Fibroblast of villous mesenchyme (primary cell): ENCODE measurements around the gene MTG1. TPM values are rescaled to one million over a fixed set of nuclear protein-coding genes. Genes with fewer than 3 reads are reported as not detected.

Source experiments
- DNase-seq: peaks from one replicate; pipeline ENCODE4 v3.0.0-alpha.2; 2010; ENCODE audit warnings: low read depth
- H3K4me3 ChIP-seq: 2 replicates; pipeline ENCODE4 v1.5.1; 2011; ENCODE audit warnings: low read depth, mild to moderate bottlenecking, low read length
- CTCF ChIP-seq: IDR thresholded peaks from 2 replicates; pipeline ENCODE4 v1.5.1; 2012; ENCODE audit warnings: low read depth, mild to moderate bottlenecking, low read length; ENCODE audit not compliant: insufficient read depth
- total RNA-seq: library from RNA; depleted of rRNA; stranded (reverse); fragments of >200 nt; gene quantifications from 2 replicates; pipeline ENCODE4 v1.2.3, GENCODE V29; 2012

Gene MTG1
- total RNA-seq, 1 donor = 22.5 TPM

GRCh38 chr10:133394801-133395221 is 854 bp downstream of the MTG1 start:
- TF ChIP-seq CTCF = no peak
- DNase-seq = peak; percentile 18
- H3K4me3 ChIP-seq = peak overlapping the region; percentile 95

- DNase-seq = no peak
- H3K4me3 ChIP-seq = no peak overlapping the region
- TF ChIP-seq CTCF = no peak
Measured at GRCh38 chr10:133396035-133396624, 2.2 kb downstream of the MTG1 start.

- TF ChIP-seq CTCF = no peak
- no peak overlapping the region for H3K4me3 ChIP-seq
- no peak for DNase-seq
Measured at GRCh38 chr10:133397938-133398337, 4.0 kb downstream of the MTG1 start.

GRCh38 chr10:133399123-133399601 is 5.2 kb downstream of the MTG1 start:
- no peak overlapping the region for H3K4me3 ChIP-seq
- DNase-seq = no peak
- no peak for TF ChIP-seq CTCF

- H3K4me3 ChIP-seq = no peak overlapping the region
- TF ChIP-seq CTCF = no peak
- peak; percentile 21 for DNase-seq
Measured at GRCh38 chr10:133400624-133401424, 6.9 kb downstream of the MTG1 start.

- DNase-seq = no peak
- H3K4me3 ChIP-seq = no peak overlapping the region
- no peak for TF ChIP-seq CTCF
Measured at GRCh38 chr10:133401500-133401899, 7.5 kb downstream of the MTG1 start.
